SK-N-SH treated with all-trans-retinoic acid at 6 μM for 48 hours (cell line): ENCODE results near the gene TRIP6.

Experiments
- ATAC-seq: fragments of 200-7000 bp; cut with Tn5 transposase; 3 replicates; pipeline ENCODE4 v1.9.1; 2020; ENCODE audit warnings: mild to moderate bottlenecking, moderate library complexity
- ARNTL ChIP-seq: fragments of 450-650 bp; formaldehyde crosslinking; IDR thresholded peaks from 2 replicates; pipeline ENCODE4 v1.5.0; 2020; ENCODE audit warnings: low read depth, mild to moderate bottlenecking, moderate library complexity, borderline replicate concordance
- BACH2 ChIP-seq: fragments of 250-450 bp; sonication (Bioruptor Pico); IDR thresholded peaks from 2 replicates; pipeline ENCODE4 v1.9.0; 2021; ENCODE audit warnings: mild to moderate bottlenecking, borderline replicate concordance
- CSDC2 ChIP-seq: fragments of 250-450 bp; sonication (Bioruptor Pico); IDR thresholded peaks from 2 replicates; pipeline ENCODE4 v1.5.0; 2020; ENCODE audit warnings: mild to moderate bottlenecking, moderate library complexity
- ESRRG ChIP-seq: fragments of 250-450 bp; sonication (Bioruptor Pico); IDR thresholded peaks from 2 replicates; pipeline ENCODE4 v1.6.1; 2021; ENCODE audit warnings: mild to moderate bottlenecking
- GLIS3 ChIP-seq: fragments of 250-450 bp; sonication (Bioruptor Pico); IDR thresholded peaks from 2 replicates; pipeline ENCODE4 v1.5.0; 2020; ENCODE audit warnings: mild to moderate bottlenecking, moderate library complexity
- ISL1 ChIP-seq: fragments of 250-450 bp; sonication (Bioruptor Pico); IDR thresholded peaks from 2 replicates; pipeline ENCODE4 v2.1.2; 2022; ENCODE audit warnings: mild to moderate bottlenecking, moderate library complexity
- OSR1 ChIP-seq: fragments of 250-450 bp; sonication (Bioruptor Pico); IDR thresholded peaks from 2 replicates; pipeline ENCODE4 v1.8.0; 2022; ENCODE audit warnings: moderate library complexity, mild to moderate bottlenecking, inconsistent platforms
- PPARA ChIP-seq: fragments of 250-450 bp; sonication (Bioruptor Pico); IDR thresholded peaks from 2 replicates; pipeline ENCODE4 v1.5.0; 2020; ENCODE audit warnings: mild to moderate bottlenecking, borderline replicate concordance
- SNAI2 ChIP-seq: fragments of 250-450 bp; sonication (Bioruptor Pico); IDR thresholded peaks from 2 replicates; pipeline ENCODE4 v1.5.0; 2020; ENCODE audit warnings: mild to moderate bottlenecking, moderate library complexity
- TCF4 ChIP-seq: fragments of 250-450 bp; sonication (Bioruptor Pico); IDR thresholded peaks from 2 replicates; pipeline ENCODE4 v1.8.0; 2021; ENCODE audit warnings: mild to moderate bottlenecking, moderate library complexity, borderline replicate concordance
- TOX ChIP-seq: fragments of 250-450 bp; sonication (Bioruptor Pico); IDR thresholded peaks from 2 replicates; pipeline ENCODE4 v1.8.0; 2021; ENCODE audit warnings: mild to moderate bottlenecking, moderate library complexity, borderline replicate concordance
- ZC3H10 ChIP-seq: fragments of 250-450 bp; sonication (Bioruptor Pico); IDR thresholded peaks from 2 replicates; pipeline ENCODE4 v1.5.1; 2021; ENCODE audit warnings: mild to moderate bottlenecking, moderate library complexity
- ZFP3 ChIP-seq: fragments of 250-450 bp; sonication (Bioruptor Pico); IDR thresholded peaks from 2 replicates; pipeline ENCODE4 v1.5.0; 2020; ENCODE audit warnings: mild to moderate bottlenecking, moderate library complexity
- ZFP30 ChIP-seq: fragments of 450-650 bp; formaldehyde crosslinking; IDR thresholded peaks from 2 replicates; pipeline ENCODE4 v1.5.0; 2022; ENCODE audit warnings: mild to moderate bottlenecking, moderate library complexity
- ZNF70 ChIP-seq: fragments of 450-650 bp; formaldehyde crosslinking; IDR thresholded peaks from 2 replicates; pipeline ENCODE4 v1.5.0; 2020; ENCODE audit warnings: mild to moderate bottlenecking, moderate library complexity
- ZNF8 ChIP-seq: fragments of 450-650 bp; formaldehyde crosslinking; IDR thresholded peaks from 2 replicates; pipeline ENCODE4 v1.5.0; 2020; ENCODE audit warnings: mild to moderate bottlenecking, moderate library complexity
- TF ChIP-seq, protein P1 (sequence below): fragments of 250-450 bp; sonication (Bioruptor Pico); IDR thresholded peaks from 2 replicates; pipeline ENCODE4 v1.8.0; 2020; ENCODE audit warnings: mild to moderate bottlenecking, moderate library complexity, borderline replicate concordance
- TF ChIP-seq, protein P2 (sequence below): fragments of 250-450 bp; sonication (Bioruptor Pico); IDR thresholded peaks from 2 replicates; pipeline ENCODE4 v1.8.0; 2021; ENCODE audit warnings: low read depth, mild to moderate bottlenecking, moderate library complexity, borderline replicate concordance
- TF ChIP-seq, protein P3 (sequence below): fragments of 250-450 bp; sonication (Bioruptor Pico); IDR thresholded peaks from 2 replicates; pipeline ENCODE4 v1.5.1; 2021; ENCODE audit warnings: mild to moderate bottlenecking, moderate library complexity
- TF ChIP-seq, protein P4 (sequence below): fragments of 250-450 bp; sonication (Bioruptor Pico); IDR thresholded peaks from 2 replicates; pipeline ENCODE4 v1.5.0; 2020; ENCODE audit warnings: mild to moderate bottlenecking, moderate library complexity
- TF ChIP-seq, protein P5 (sequence below): fragments of 250-450 bp; sonication (Bioruptor Pico); IDR thresholded peaks from 2 replicates; pipeline ENCODE4 v1.5.1; 2020; ENCODE audit warnings: low read depth, mild to moderate bottlenecking, moderate library complexity

TRIP6 gene

DNA sequence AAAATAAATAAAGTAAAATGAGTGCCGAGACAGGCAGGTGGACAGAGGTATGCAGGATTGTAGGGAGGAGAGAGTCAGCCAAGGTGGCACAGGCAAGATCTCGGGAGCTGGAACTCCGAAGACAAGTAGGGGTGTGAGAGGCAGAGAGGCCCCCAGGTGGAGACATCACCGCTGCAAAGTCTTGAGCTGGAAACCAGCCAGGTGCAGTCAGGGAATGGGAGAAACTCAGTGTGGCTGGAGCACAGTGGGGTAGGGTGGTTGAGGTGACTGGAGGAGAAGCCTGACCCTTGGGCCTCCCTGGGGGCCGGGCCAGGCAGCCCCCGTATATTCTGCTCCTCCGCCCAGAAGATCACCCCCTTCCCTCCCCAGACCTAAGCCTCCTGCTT is 44.1 kb upstream of the TRIP6 start:
- no peak for ATAC-seq
- no peak for TF ChIP-seq ZNF70 (CRISPR knock-in tag)
- no peak for TF ChIP-seq ISL1 (CRISPR knock-in tag)
- no peak for TF ChIP-seq ZNF8
- TF ChIP-seq, protein P1, sequence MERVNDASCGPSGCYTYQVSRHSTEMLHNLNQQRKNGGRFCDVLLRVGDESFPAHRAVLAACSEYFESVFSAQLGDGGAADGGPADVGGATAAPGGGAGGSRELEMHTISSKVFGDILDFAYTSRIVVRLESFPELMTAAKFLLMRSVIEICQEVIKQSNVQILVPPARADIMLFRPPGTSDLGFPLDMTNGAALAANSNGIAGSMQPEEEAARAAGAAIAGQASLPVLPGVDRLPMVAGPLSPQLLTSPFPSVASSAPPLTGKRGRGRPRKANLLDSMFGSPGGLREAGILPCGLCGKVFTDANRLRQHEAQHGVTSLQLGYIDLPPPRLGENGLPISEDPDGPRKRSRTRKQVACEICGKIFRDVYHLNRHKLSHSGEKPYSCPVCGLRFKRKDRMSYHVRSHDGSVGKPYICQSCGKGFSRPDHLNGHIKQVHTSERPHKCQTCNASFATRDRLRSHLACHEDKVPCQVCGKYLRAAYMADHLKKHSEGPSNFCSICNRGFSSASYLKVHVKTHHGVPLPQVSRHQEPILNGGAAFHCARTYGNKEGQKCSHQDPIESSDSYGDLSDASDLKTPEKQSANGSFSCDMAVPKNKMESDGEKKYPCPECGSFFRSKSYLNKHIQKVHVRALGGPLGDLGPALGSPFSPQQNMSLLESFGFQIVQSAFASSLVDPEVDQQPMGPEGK (CRISPR knock-in tag), result no peak
- no peak for TF ChIP-seq CSDC2
- no peak for TF ChIP-seq OSR1 (CRISPR knock-in tag)
- TF ChIP-seq, protein P2, sequence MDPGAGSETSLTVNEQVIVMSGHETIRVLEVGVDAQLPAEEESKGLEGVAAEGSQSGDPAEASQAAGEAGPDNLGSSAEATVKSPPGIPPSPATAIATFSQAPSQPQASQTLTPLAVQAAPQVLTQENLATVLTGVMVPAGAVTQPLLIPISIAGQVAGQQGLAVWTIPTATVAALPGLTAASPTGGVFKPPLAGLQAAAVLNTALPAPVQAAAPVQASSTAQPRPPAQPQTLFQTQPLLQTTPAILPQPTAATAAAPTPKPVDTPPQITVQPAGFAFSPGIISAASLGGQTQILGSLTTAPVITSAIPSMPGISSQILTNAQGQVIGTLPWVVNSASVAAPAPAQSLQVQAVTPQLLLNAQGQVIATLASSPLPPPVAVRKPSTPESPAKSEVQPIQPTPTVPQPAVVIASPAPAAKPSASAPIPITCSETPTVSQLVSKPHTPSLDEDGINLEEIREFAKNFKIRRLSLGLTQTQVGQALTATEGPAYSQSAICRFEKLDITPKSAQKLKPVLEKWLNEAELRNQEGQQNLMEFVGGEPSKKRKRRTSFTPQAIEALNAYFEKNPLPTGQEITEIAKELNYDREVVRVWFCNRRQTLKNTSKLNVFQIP (CRISPR knock-in tag), result no peak
- TF ChIP-seq GLIS3 (CRISPR knock-in tag), result no peak
- TF ChIP-seq ZC3H10 (CRISPR knock-in tag), result no peak
- TF ChIP-seq SNAI2, result no peak
- TF ChIP-seq TOX (CRISPR knock-in tag), result no peak
- TF ChIP-seq, protein P3, sequence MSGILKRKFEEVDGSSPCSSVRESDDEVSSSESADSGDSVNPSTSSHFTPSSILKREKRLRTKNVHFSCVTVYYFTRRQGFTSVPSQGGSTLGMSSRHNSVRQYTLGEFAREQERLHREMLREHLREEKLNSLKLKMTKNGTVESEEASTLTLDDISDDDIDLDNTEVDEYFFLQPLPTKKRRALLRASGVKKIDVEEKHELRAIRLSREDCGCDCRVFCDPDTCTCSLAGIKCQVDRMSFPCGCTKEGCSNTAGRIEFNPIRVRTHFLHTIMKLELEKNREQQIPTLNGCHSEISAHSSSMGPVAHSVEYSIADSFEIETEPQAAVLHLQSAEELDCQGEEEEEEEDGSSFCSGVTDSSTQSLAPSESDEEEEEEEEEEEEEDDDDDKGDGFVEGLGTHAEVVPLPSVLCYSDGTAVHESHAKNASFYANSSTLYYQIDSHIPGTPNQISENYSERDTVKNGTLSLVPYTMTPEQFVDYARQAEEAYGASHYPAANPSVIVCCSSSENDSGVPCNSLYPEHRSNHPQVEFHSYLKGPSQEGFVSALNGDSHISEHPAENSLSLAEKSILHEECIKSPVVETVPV (CRISPR knock-in tag), result no peak
- TF ChIP-seq ESRRG (CRISPR knock-in tag), result no peak
- no peak for TF ChIP-seq ARNTL
- TF ChIP-seq TCF4 (CRISPR knock-in tag), result no peak
- TF ChIP-seq, protein P4, sequence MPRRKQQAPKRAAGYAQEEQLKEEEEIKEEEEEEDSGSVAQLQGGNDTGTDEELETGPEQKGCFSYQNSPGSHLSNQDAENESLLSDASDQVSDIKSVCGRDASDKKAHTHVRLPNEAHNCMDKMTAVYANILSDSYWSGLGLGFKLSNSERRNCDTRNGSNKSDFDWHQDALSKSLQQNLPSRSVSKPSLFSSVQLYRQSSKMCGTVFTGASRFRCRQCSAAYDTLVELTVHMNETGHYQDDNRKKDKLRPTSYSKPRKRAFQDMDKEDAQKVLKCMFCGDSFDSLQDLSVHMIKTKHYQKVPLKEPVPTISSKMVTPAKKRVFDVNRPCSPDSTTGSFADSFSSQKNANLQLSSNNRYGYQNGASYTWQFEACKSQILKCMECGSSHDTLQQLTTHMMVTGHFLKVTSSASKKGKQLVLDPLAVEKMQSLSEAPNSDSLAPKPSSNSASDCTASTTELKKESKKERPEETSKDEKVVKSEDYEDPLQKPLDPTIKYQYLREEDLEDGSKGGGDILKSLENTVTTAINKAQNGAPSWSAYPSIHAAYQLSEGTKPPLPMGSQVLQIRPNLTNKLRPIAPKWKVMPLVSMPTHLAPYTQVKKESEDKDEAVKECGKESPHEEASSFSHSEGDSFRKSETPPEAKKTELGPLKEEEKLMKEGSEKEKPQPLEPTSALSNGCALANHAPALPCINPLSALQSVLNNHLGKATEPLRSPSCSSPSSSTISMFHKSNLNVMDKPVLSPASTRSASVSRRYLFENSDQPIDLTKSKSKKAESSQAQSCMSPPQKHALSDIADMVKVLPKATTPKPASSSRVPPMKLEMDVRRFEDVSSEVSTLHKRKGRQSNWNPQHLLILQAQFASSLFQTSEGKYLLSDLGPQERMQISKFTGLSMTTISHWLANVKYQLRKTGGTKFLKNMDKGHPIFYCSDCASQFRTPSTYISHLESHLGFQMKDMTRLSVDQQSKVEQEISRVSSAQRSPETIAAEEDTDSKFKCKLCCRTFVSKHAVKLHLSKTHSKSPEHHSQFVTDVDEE (CRISPR knock-in tag), result no peak
- TF ChIP-seq, protein P5, sequence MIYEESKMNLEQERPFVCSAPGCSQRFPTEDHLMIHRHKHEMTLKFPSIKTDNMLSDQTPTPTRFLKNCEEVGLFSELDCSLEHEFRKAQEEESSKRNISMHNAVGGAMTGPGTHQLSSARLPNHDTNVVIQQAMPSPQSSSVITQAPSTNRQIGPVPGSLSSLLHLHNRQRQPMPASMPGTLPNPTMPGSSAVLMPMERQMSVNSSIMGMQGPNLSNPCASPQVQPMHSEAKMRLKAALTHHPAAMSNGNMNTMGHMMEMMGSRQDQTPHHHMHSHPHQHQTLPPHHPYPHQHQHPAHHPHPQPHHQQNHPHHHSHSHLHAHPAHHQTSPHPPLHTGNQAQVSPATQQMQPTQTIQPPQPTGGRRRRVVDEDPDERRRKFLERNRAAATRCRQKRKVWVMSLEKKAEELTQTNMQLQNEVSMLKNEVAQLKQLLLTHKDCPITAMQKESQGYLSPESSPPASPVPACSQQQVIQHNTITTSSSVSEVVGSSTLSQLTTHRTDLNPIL (CRISPR knock-in tag), result no peak
- TF ChIP-seq BACH2, result no peak
- no peak for TF ChIP-seq PPARA (CRISPR knock-in tag)

DNA sequence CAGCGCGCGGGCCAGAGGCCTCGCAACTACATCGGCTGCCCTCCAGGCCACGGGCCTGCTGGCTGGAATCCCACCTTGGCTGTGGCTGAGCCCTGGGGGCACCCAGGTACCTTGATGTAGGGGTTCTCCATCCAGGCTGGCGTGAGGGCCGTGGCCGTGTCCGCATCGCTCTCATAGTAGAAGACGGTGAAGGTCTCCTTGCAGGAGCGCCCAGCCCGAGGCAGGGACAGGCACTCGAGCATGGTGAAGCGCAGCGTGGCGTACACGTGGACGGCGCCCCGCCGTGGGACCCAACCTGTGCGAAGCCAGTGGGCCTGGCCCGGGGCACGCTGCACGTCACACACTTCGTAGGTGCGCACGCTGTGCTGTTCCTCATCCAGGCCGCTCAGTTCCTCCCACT is 43.7 kb upstream of the TRIP6 start:
- ATAC-seq, result no peak
- no peak for TF ChIP-seq ZFP30 (CRISPR knock-in tag)
- no peak for TF ChIP-seq ZNF8
- TF ChIP-seq ZC3H10 (CRISPR knock-in tag), result no peak
- TF ChIP-seq, protein P1 (CRISPR knock-in tag), result no peak
- TF ChIP-seq BACH2, result no peak
- no peak for TF ChIP-seq ZFP3 (CRISPR knock-in tag)
- no peak for TF ChIP-seq SNAI2
- no peak for TF ChIP-seq TOX (CRISPR knock-in tag)
- no peak for TF ChIP-seq ISL1 (CRISPR knock-in tag)
- TF ChIP-seq, protein P4 (CRISPR knock-in tag), result no peak
- no peak for TF ChIP-seq CSDC2
- TF ChIP-seq, protein P5 (CRISPR knock-in tag), result no peak
- no peak for TF ChIP-seq TCF4 (CRISPR knock-in tag)
- TF ChIP-seq, protein P2 (CRISPR knock-in tag), result no peak
